Keratinocyte (primary cell): ENCODE data around the gene CUL3.

Experiments used
- CTCF ChIP-seq, 3 experiments: IDR thresholded peaks in 1 of 3; conservative IDR thresholded peaks in 1 of 3; optimal IDR thresholded peaks in 1 of 3; 2 replicates in 2 of 3; 3 replicates in 1 of 3; pipeline versions ENCODE3 to v1.5.1; 2011; ENCODE audit warnings: low read length in 3 of 3, mild to moderate bottlenecking in 3 of 3, moderate library complexity in 2 of 3, control low read depth in 1 of 3, inconsistent platforms in 1 of 3; ENCODE audit not compliant: insufficient read depth in 2 of 3; ENCODE audit errors: extremely low read depth in 1 of 3
- EZH2 ChIP-seq: IDR thresholded peaks from one replicate; pipeline ENCODE4 v1.6.1; 2012; ENCODE audit warnings: inconsistent platforms, mild to moderate bottlenecking, low read length, moderate library complexity

GRCh38 chr2:224461391-224461790, 123.8 kb downstream of the CUL3 start:
- TF ChIP-seq CTCF (optimal IDR thresholded peaks at IDR 0.05 in 1 of 3, IDR thresholded peaks at IDR 0.05 in 1 of 3, conservative IDR thresholded peaks at IDR 0.05 in 1 of 3; ENCODE audit: extremely low read depth in 1 of 3, insufficient read depth in 2 of 3, low read length in 3 of 3) (no peak), EZH2 (no peak)
